Erythroblast (primary cell): ENCODE results near the gene MED23.

Experiments used
- GATA1 ChIP-seq: IDR thresholded peaks from 2 replicates; pipeline ENCODE4 v1.6.1; 2011; ENCODE audit warnings: low read depth, mild to moderate bottlenecking, control low read depth, low read length, moderate library complexity
- POLR2A ChIP-seq: IDR thresholded peaks from 2 replicates; pipeline ENCODE4 v1.6.1; 2011; ENCODE audit warnings: mild to moderate bottlenecking, low read length

GRCh38 chr6:131673184-131673583 is 45.1 kb upstream of the MED23 start:
- TF ChIP-seq POLR2A (no peak), GATA1 (no peak)
